GM10266 (cell line): ENCODE data around the gene SNHG17.

Experiments used
- DNase-seq: peaks from one replicate; pipeline ENCODE4 v3.0.0; 2012; ENCODE audit errors: extremely low spot score
- CTCF ChIP-seq: IDR thresholded peaks from 2 replicates; pipeline ENCODE4 v1.5.1; 2012; ENCODE audit warnings: mild to moderate bottlenecking, low read depth; ENCODE audit not compliant: control insufficient read depth, insufficient read depth; ENCODE audit errors: missing control alignments

Gene SNHG17

GRCh38 chr20:38453941-38454340 lies 18.8 kb upstream of the SNHG17 start:
- TF ChIP-seq CTCF, result no peak
- DNase-seq, result no peak

GRCh38 chr20:38452880-38453624 lies 17.9 kb upstream of the SNHG17 start:
- no peak for DNase-seq
- TF ChIP-seq CTCF, result no peak

- no peak for DNase-seq
- TF ChIP-seq CTCF, result no peak
Observed at GRCh38 chr20:38450412-38450975, 15.4 kb upstream of the SNHG17 start.

DNA sequence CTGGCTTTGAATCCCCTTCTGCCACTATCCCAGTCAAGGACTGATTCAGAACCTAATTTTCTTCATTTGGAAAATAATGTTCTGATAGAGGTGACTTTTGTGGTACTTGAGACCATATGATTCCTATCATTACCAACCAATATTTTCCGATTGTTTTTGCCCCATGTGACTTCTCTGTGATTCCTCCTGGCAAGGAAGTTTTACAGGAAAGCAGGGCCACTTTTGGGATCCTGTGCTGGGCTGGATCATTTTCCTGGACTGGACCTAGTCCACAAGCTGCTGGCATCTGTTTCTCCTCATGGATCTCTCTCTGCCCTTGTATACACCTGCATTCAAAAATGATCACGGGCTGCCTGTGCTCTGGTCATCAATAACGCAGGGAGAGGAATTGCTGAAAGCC lies 13.9 kb upstream of the SNHG17 start:
- DNase-seq, result no peak
- no peak for TF ChIP-seq CTCF

GRCh38 chr20:38447931-38448675 lies 13.0 kb upstream of the SNHG17 start:
- DNase-seq, result no peak

DNA sequence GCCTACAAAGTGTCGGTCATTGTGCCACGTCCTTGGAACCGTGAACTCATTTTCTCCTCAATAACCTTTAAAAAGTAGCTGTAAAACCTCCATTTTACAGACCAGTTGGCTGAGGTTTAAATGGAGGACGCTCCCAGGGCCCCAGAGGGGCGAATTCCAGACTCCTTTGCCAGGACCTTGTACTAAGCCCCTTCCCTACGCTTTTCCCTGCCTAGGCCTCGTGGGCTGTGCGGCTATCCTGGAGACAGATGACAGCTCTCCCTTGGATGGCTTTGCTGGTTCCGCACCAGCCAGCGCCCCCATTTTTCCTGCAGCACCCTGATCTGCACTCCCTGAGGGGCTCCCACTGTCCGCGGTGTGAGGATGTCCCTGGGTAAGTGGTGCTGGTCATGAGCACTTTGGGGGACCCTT lies 12.1 kb upstream of the SNHG17 start:
- DNase-seq, result no peak
- no peak for TF ChIP-seq CTCF

More at GRCh38 chr20:38447931-38448675, 13.0 kb upstream of the SNHG17 start:
- TF ChIP-seq CTCF, result no peak
